ENCODE data around the gene DLST. TPM values are rescaled to one million over a fixed set of nuclear protein-coding genes. Genes with fewer than 3 reads are reported as not detected.

The DLST gene
- total RNA-seq, 1 experiment from 2014 or later = 112 TPM

GRCh38 chr14:74864198-74864597, 17.5 kb upstream of the DLST start:
- DNase-seq (ENCODE audit: low spot score) = no peak
- Mint-ChIP-seq H3K9me3 (peaks cover 3% of the 10 kb centered on the region; the same call in 1 of the 2 replicates), H3K4me1 (peaks cover 3% of the 10 kb centered on the region; the same call in 1 of the 2 replicates), H3K4me3 (no peak overlapping the region), H3K36me3 (no peaks in the 10 kb centered on the region), H3K27ac (no peak overlapping the region), H3K27me3 (ENCODE audit: low read depth) (no peaks in the 10 kb centered on the region; the same call in none of the 2 replicates)
- CTCF ChIA-PET = interaction anchor here (1.2 to 2.5 kb wide), 4 partner anchors 9 to 44 kb away, joined by 3 to 16 read pairs (median 4); partner anchors contain the start of gene PROX2
- TF ChIP-seq SP1 (CRISPR knock-in tag; conservative IDR thresholded peaks at IDR 0.05) = no peak
- TF ChIP-seq, protein P1, sequence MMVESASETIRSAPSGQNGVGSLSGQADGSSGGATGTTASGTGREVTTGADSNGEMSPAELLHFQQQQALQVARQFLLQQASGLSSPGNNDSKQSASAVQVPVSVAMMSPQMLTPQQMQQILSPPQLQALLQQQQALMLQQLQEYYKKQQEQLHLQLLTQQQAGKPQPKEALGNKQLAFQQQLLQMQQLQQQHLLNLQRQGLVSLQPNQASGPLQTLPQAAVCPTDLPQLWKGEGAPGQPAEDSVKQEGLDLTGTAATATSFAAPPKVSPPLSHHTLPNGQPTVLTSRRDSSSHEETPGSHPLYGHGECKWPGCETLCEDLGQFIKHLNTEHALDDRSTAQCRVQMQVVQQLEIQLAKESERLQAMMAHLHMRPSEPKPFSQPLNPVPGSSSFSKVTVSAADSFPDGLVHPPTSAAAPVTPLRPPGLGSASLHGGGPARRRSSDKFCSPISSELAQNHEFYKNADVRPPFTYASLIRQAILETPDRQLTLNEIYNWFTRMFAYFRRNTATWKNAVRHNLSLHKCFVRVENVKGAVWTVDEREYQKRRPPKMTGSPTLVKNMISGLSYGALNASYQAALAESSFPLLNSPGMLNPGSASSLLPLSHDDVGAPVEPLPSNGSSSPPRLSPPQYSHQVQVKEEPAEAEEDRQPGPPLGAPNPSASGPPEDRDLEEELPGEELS (CRISPR knock-in tag; IDR thresholded peaks at IDR 0.05) = no peak
- TF ChIP-seq ZNF396 (CRISPR knock-in tag; IDR thresholded peaks at IDR 0.05; ENCODE audit: borderline replicate concordance) = no peak
- no peak for TF ChIP-seq MYBL2 (CRISPR knock-in tag; IDR thresholded peaks at IDR 0.05)
- no peak for TF ChIP-seq IRF2 (CRISPR knock-in tag; IDR thresholded peaks at IDR 0.05; ENCODE audit: borderline replicate concordance, low read depth)
- no peak for TF ChIP-seq ZNF317 (CRISPR knock-in tag; IDR thresholded peaks at IDR 0.05; ENCODE audit: borderline replicate concordance, low read depth)
- no peak for TF ChIP-seq ERG (CRISPR knock-in tag; IDR thresholded peaks at IDR 0.05)
- TF ChIP-seq, protein P2, sequence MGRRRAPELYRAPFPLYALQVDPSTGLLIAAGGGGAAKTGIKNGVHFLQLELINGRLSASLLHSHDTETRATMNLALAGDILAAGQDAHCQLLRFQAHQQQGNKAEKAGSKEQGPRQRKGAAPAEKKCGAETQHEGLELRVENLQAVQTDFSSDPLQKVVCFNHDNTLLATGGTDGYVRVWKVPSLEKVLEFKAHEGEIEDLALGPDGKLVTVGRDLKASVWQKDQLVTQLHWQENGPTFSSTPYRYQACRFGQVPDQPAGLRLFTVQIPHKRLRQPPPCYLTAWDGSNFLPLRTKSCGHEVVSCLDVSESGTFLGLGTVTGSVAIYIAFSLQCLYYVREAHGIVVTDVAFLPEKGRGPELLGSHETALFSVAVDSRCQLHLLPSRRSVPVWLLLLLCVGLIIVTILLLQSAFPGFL (CRISPR knock-in tag; IDR thresholded peaks at IDR 0.05; ENCODE audit: borderline replicate concordance) = no peak
- TF ChIP-seq, protein P3, sequence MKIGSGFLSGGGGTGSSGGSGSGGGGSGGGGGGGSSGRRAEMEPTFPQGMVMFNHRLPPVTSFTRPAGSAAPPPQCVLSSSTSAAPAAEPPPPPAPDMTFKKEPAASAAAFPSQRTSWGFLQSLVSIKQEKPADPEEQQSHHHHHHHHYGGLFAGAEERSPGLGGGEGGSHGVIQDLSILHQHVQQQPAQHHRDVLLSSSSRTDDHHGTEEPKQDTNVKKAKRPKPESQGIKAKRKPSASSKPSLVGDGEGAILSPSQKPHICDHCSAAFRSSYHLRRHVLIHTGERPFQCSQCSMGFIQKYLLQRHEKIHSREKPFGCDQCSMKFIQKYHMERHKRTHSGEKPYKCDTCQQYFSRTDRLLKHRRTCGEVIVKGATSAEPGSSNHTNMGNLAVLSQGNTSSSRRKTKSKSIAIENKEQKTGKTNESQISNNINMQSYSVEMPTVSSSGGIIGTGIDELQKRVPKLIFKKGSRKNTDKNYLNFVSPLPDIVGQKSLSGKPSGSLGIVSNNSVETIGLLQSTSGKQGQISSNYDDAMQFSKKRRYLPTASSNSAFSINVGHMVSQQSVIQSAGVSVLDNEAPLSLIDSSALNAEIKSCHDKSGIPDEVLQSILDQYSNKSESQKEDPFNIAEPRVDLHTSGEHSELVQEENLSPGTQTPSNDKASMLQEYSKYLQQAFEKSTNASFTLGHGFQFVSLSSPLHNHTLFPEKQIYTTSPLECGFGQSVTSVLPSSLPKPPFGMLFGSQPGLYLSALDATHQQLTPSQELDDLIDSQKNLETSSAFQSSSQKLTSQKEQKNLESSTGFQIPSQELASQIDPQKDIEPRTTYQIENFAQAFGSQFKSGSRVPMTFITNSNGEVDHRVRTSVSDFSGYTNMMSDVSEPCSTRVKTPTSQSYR (CRISPR knock-in tag; IDR thresholded peaks at IDR 0.05) = no peak
- TF ChIP-seq RORB (CRISPR knock-in tag; IDR thresholded peaks at IDR 0.05) = no peak
- TF ChIP-seq ATF1 (CRISPR knock-in tag; IDR thresholded peaks at IDR 0.05) = no peak
- no peak for TF ChIP-seq AFF4 (CRISPR knock-in tag; IDR thresholded peaks at IDR 0.05; ENCODE audit: borderline replicate concordance)
- TF ChIP-seq ZNF423 (CRISPR knock-in tag; IDR thresholded peaks at IDR 0.05) = no peak
- TF ChIP-seq FOXJ3 (CRISPR knock-in tag; IDR thresholded peaks at IDR 0.05; ENCODE audit: borderline replicate concordance) = no peak
- TF ChIP-seq SOX15 (CRISPR knock-in tag; IDR thresholded peaks at IDR 0.05) = no peak
- TF ChIP-seq, protein P4, sequence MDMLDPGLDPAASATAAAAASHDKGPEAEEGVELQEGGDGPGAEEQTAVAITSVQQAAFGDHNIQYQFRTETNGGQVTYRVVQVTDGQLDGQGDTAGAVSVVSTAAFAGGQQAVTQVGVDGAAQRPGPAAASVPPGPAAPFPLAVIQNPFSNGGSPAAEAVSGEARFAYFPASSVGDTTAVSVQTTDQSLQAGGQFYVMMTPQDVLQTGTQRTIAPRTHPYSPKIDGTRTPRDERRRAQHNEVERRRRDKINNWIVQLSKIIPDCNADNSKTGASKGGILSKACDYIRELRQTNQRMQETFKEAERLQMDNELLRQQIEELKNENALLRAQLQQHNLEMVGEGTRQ (CRISPR knock-in tag; IDR thresholded peaks at IDR 0.05) = no peak
- TF ChIP-seq ZBTB21 (CRISPR knock-in tag; IDR thresholded peaks at IDR 0.05; ENCODE audit: borderline replicate concordance) = no peak
- no peak for TF ChIP-seq ZNF512 (CRISPR knock-in tag; IDR thresholded peaks at IDR 0.05; ENCODE audit: borderline replicate concordance)
- TF ChIP-seq TEAD4 (CRISPR knock-in tag; IDR thresholded peaks at IDR 0.05) = no peak
- no peak for TF ChIP-seq KAT7 (CRISPR knock-in tag; IDR thresholded peaks at IDR 0.05; ENCODE audit: borderline replicate concordance)
- no peak for ATAC-seq
- POLR2A ChIA-PET = interaction anchor here (0.5 to 0.7 kb wide), 2 partner anchors 9 to 98 kb away, joined by 3 read pairs; no protein-coding TSS in a partner anchor
